ENCODE data around the gene RGS12.

DNA sequence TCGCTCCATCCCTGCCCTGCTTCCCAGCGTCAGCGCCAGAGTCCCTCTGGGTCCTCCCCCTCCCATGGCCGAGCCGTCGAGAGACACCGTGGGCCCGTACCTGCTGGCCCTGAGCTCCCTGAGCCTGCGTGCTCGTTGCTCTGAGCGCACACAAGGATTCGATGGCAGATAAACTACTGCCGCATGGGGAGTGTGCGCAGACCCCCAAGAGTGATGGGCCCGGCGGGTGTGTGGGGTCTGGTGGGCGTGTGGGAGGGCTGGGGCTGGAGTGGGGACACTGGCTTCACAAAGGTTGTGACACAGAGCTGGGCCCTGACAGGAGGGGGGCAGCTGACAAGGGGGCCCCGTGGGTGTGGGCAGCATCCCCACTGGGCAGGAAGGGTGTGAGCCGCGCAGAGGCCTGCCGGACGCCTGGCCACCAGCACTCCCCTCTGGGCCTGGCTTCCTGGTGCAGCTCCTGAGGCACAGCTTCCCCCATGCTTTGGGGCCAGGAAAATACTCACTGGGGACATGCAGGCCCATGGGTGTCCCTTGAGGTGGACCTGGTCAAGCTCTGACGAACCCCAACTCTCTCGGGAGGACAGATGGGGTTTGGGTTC lies 4.8 kb upstream of the RGS12 start:
- TF ChIP-seq ZNF589 (CRISPR knock-in tag; conservative IDR thresholded peaks at IDR 0.05) (no peak), ZNF138 (CRISPR knock-in tag; IDR thresholded peaks at IDR 0.05; ENCODE audit: low read depth) (no peak), TAF1 (CRISPR knock-in tag; IDR thresholded peaks at IDR 0.05) (no peak), PCBP1 (IDR thresholded peaks at IDR 0.05; ENCODE audit: borderline replicate concordance, low read depth, low read length) (0 out of 2 replicates have a peak, but pooled peaks have one; percentile 69), TAF15 (IDR thresholded peaks at IDR 0.05; ENCODE audit: low read depth, low read length, poor library complexity, severe bottlenecking) (no peak), ATAD3A (CRISPR knock-in tag; IDR thresholded peaks at IDR 0.05) (no peak), ZNF24 (IDR thresholded peaks at IDR 0.05) (no peak), GFI1 (CRISPR knock-in tag; IDR thresholded peaks at IDR 0.05; ENCODE audit: borderline replicate concordance) (no peak)
- TF ChIP-seq, protein P1, sequence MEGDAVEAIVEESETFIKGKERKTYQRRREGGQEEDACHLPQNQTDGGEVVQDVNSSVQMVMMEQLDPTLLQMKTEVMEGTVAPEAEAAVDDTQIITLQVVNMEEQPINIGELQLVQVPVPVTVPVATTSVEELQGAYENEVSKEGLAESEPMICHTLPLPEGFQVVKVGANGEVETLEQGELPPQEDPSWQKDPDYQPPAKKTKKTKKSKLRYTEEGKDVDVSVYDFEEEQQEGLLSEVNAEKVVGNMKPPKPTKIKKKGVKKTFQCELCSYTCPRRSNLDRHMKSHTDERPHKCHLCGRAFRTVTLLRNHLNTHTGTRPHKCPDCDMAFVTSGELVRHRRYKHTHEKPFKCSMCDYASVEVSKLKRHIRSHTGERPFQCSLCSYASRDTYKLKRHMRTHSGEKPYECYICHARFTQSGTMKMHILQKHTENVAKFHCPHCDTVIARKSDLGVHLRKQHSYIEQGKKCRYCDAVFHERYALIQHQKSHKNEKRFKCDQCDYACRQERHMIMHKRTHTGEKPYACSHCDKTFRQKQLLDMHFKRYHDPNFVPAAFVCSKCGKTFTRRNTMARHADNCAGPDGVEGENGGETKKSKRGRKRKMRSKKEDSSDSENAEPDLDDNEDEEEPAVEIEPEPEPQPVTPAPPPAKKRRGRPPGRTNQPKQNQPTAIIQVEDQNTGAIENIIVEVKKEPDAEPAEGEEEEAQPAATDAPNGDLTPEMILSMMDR (CRISPR knock-in tag; IDR thresholded peaks at IDR 0.05), result no peak

All from HepG2 (cell line).